Transverse colon (tissue), 4 donors: ENCODE results near the gene SMG6. TPM values are rescaled to one million over a fixed set of nuclear protein-coding genes. Genes with fewer than 3 reads are reported as not detected.

Experiments used
- DNase-seq: peaks from one replicate; pipeline ENCODE4 v3.0.0-alpha.2; 2019
- H3K27ac ChIP-seq, 4 donors: fragments of 200-600 bp; sonication (generic); 2 replicates each; pipeline ENCODE4 v1.5.1; 2016 to 2018; ENCODE audit warnings: inconsistent platforms in 4 of 4
- H3K27me3 ChIP-seq: fragments of 200-600 bp; sonication (generic); 2 replicates; pipeline ENCODE4 v1.5.1; 2017; ENCODE audit warnings: inconsistent platforms
- H3K36me3 ChIP-seq, 4 donors: fragments of 200-600 bp; sonication (generic); 2 replicates each; pipeline ENCODE4 v1.5.1; 2017 to 2019; ENCODE audit warnings: inconsistent platforms in 4 of 4
- H3K4me1 ChIP-seq, 4 donors: fragments of 200-600 bp; sonication (generic); 2 replicates each; pipeline ENCODE4 v1.5.1; 2017 to 2020; ENCODE audit warnings: inconsistent platforms in 4 of 4
- H3K4me3 ChIP-seq, 4 donors: fragments of 200-600 bp; sonication (generic); 1 replicate in 1 of 4; 2 replicates in 3 of 4; pipeline versions ENCODE4 v1.5.1 to v1.6.1; 2017 to 2019; ENCODE audit warnings: inconsistent platforms in 4 of 4
- H3K9me3 ChIP-seq, 2 donors: fragments of 200-600 bp; sonication (generic); 2 replicates each; pipeline ENCODE4 v1.5.1; 2017 to 2019; ENCODE audit warnings: inconsistent platforms in 2 of 2
- EP300 ChIP-seq: sonication (generic); formaldehyde crosslinking; IDR thresholded peaks from one replicate; pipeline ENCODE4 v1.6.1; 2017; ENCODE audit warnings: antibody characterized with exemption, low read depth
- POLR2A ChIP-seq: fragments of 450-650 bp; IDR thresholded peaks from one replicate; pipeline ENCODE4 v1.6.1; 2016; ENCODE audit warnings: antibody characterized with exemption, mild to moderate bottlenecking, moderate library complexity
- POLR2AphosphoS5 ChIP-seq, 3 donors: sonication (generic); formaldehyde crosslinking; IDR thresholded peaks; one replicate each; pipeline ENCODE4 v1.6.1; 2016; ENCODE audit warnings: antibody characterized with exemption in 3 of 3
- WGBS, 2 donors: methylation state at CpG; one replicate each; pipeline ENCODE4 v1.1.5; 2018; ENCODE audit warnings: low coverage in 1 of 2; 5-methylcytosine and 5-hydroxymethylcytosine counted together
- in situ Hi-C, 4 donors: fragments of 200-750 bp; cut with MboI; loops; one replicate each; pipeline versions ENCODE4 v1.15.0 to v1.15.1; 2017; ENCODE audit warnings: low sequenced_read_pairs in 3 of 4, low pct_ligation_motif_present in 1 of 4, low pct_unique_long_range_greater_than_20kb in 1 of 4
- intact Hi-C: fragments of 100-400 bp; cut with DNase I; formaldehyde crosslinking; loops from one replicate; pipeline ENCODE4 v1.15.1; 2023; ENCODE audit warnings: low total_unique reads
- total RNA-seq, 4 donors: library from RNA; depleted of rRNA; stranded (reverse); fragments of >200 nt; gene quantifications; one replicate each; pipeline ENCODE4 v1.1.0, GENCODE V29; 2016
- TF ChIP-seq, protein P1 (sequence below), 5 experiments: fragments of 200-600 bp in 3 of 5; fragments of 450-650 bp in 2 of 5; sonication (generic) in 3 of 5; IDR thresholded peaks; 1 replicate in 2 of 5; 2 replicates in 3 of 5; pipeline ENCODE4 v1.5.1; 2016 to 2017; ENCODE audit warnings: antibody characterized with exemption in 5 of 5, inconsistent platforms in 3 of 5, mild to moderate bottlenecking in 2 of 5, moderate library complexity in 1 of 5

SMG6 gene
- total RNA-seq, 4 donors from 2014 or later, result 28.6 to 112 (median 39.1) TPM

DNA sequence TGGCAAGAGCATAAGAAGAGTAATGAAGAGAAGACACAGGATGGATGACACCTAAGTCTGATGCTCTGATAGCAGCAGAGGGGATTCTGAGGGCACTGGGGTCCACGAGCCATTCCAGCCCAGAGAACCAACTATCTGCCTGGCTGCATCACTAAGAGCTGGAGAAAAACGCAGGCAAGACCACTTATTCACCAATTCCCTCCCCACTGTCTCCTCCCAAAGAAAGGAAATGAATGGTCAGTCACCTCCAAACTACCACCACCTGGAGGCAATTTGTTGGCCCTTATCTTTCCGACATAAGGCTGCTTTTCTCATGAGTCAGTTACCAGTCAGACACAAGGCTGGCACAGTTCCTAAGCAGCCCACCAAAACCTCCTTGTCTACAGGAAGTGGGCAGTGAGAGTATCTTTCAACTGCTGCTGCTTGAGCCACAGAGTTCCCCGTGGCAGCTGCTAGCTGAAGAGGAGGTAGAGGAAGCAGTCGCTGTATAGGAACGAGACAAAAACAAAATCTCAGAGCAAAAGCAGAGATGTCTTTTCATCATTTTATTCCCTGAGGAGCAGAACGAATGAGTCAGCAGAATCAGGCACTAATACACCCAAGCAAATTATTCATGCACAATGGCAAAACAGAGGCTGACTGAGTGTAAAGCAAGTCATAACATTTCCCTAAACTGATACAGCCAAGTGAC lies 111.1 kb downstream of the SMG6 start:
- no peaks in the 10 kb centered on the region for H3K9me3 ChIP-seq
- WGBS, 2 donors, result 31 to 43% methylated on average over 4 to 7 of the region's 7 CpGs
- in situ Hi-C loops (no loop called here), intact Hi-C loops (no loop called here)
- peaks cover 0 to 23% (median 19%) of the 10 kb centered on the region in 4 donors for H3K4me1 ChIP-seq
- peak overlapping the region in 3 of 4 donors; percentile 7 to 57 (median 33) for H3K27ac ChIP-seq
- DNase-seq, result peak; percentile 19
- no peaks in the 10 kb centered on the region for H3K27me3 ChIP-seq
- peaks cover 0 to 2% (median 0%) of the 10 kb centered on the region in 4 donors for H3K36me3 ChIP-seq
- H3K4me3 ChIP-seq, result no peak overlapping the region
- TF ChIP-seq, protein P1, sequence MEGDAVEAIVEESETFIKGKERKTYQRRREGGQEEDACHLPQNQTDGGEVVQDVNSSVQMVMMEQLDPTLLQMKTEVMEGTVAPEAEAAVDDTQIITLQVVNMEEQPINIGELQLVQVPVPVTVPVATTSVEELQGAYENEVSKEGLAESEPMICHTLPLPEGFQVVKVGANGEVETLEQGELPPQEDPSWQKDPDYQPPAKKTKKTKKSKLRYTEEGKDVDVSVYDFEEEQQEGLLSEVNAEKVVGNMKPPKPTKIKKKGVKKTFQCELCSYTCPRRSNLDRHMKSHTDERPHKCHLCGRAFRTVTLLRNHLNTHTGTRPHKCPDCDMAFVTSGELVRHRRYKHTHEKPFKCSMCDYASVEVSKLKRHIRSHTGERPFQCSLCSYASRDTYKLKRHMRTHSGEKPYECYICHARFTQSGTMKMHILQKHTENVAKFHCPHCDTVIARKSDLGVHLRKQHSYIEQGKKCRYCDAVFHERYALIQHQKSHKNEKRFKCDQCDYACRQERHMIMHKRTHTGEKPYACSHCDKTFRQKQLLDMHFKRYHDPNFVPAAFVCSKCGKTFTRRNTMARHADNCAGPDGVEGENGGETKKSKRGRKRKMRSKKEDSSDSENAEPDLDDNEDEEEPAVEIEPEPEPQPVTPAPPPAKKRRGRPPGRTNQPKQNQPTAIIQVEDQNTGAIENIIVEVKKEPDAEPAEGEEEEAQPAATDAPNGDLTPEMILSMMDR (IDR thresholded peaks at IDR 0.05), result no peak
- TF ChIP-seq POLR2A (no peak), EP300 (no peak), POLR2AphosphoS5 (IDR thresholded peaks at IDR 0.05) (no peak)

DNA sequence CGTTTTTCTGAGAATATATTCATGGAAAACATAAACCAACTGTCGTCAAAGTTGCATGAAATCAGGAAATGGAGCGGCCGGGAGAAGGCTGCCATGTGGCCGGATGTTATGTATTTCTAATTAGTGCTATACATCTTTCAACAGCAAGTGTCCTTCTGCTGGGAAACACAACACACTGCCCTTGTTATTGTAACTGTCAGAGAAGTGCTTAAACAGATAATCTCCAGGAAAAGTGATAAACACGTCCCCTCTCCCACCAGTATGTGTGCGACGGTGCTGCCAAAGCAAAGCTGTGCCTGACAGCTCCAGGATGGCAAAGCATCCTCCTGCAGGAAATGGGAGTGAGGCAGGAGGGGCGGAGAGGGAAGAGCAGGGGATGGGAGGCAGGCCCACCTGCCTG lies 111.8 kb downstream of the SMG6 start:
- Histone ChIP-seq H3K9me3 (no peaks in the 10 kb centered on the region), H3K27me3 (no peaks in the 10 kb centered on the region), H3K4me3 (no peak overlapping the region), H3K36me3 (peaks cover 0 to 9% (median 0%) of the 10 kb centered on the region in 4 donors), H3K27ac (peak overlapping the region; percentile 7 to 57 (median 22)), H3K4me1 (peaks cover 0 to 23% (median 19%) of the 10 kb centered on the region in 4 donors)
- WGBS, 2 donors, result 78 to 80% methylated on average over 4 to 9 of the region's 9 CpGs
- in situ Hi-C loops, result no loop called here
- no peak for TF ChIP-seq EP300
- TF ChIP-seq POLR2A, result no peak
- TF ChIP-seq POLR2AphosphoS5 (IDR thresholded peaks at IDR 0.05), result no peak
- TF ChIP-seq, protein P1 (IDR thresholded peaks at IDR 0.05), result no peak
- DNase-seq, result no peak
- intact Hi-C loops, result no loop called here

DNA sequence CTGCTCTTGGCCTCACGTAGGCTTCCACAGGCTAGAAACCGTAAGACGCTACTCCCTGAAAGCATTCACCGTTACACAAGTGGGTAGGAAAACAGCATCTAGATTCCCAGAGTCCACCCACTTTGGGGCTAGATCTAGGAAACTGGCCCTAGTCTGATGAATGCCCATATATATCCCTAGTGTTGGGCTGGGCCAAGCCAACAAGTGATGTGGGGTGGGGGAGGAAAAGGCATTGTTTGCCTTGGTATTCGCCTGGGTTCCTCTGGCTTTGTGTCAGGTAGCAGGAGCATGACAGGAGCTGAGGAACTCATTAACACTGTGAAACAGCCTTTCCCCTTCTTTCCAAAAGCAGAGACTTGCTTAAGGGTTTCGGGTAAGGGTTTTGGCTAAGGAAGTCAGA lies 112.4 kb downstream of the SMG6 start:
- peaks cover 0 to 23% (median 19%) of the 10 kb centered on the region in 4 donors for H3K4me1 ChIP-seq
- in situ Hi-C loops, result no loop called here
- no peak overlapping the region for H3K4me3 ChIP-seq
- 94 to 100% methylated on average over 1 to 6 of the region's 6 CpGs for WGBS, 2 donors
- peak overlapping the region in 3 of 4 donors; percentile 7 to 33 (median 11) for H3K27ac ChIP-seq
- intact Hi-C loops, result no loop called here
- TF ChIP-seq, protein P1 (IDR thresholded peaks at IDR 0.05), result no peak
- TF ChIP-seq POLR2AphosphoS5 (IDR thresholded peaks at IDR 0.05) (no peak), POLR2A (no peak), EP300 (no peak)
- peaks cover 0 to 14% (median 0%) of the 10 kb centered on the region in 4 donors for H3K36me3 ChIP-seq
- no peaks in the 10 kb centered on the region for H3K27me3 ChIP-seq
- DNase-seq, result no peak
- H3K9me3 ChIP-seq, result no peaks in the 10 kb centered on the region

DNA sequence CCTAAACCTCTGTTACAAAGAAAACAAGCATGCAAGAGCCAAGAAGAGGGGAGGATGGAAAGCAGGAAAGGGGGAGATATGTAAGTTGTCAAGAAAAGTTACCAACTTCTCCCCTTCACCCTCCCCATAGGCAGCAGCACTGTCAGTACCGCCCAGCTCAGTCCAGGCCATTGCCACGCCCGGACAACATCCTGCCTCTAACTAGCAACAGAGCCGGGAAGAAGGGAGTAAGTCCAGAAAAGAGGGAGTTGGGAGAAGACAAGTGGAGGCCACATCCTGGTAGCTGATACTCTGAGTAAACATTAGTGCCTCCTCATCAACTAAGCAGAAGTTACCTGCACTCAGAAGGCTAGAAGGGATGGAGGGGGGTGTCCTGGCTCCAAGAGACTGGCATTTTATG lies 113.6 kb downstream of the SMG6 start:
- Histone ChIP-seq H3K27ac (peak overlapping the region in 2 of 4 donors; percentile 18 to 27), H3K4me3 (no peak overlapping the region), H3K4me1 (peaks cover 0 to 23% (median 19%) of the 10 kb centered on the region in 4 donors), H3K9me3 (no peaks in the 10 kb centered on the region), H3K36me3 (peaks cover 0 to 14% (median 1%) of the 10 kb centered on the region in 4 donors), H3K27me3 (no peaks in the 10 kb centered on the region)
- intact Hi-C loops (no loop called here), in situ Hi-C loops (no loop called here)
- 66% methylated on average over 4 of the region's 4 CpGs; no CpG with 5 or more reads in 1 of the 2 donors for WGBS, 2 donors
- peak; percentile 18 for DNase-seq
- TF ChIP-seq, protein P1 (IDR thresholded peaks at IDR 0.05), result no peak
- TF ChIP-seq POLR2A, result no peak
- TF ChIP-seq POLR2AphosphoS5 (IDR thresholded peaks at IDR 0.05), result no peak
- no peak for TF ChIP-seq EP300
